Duodenal mucosa (tissue), 2 donors: ENCODE results near the gene SLC1A4.

Experiments used
- H3K27ac ChIP-seq: one replicate; pipeline ENCODE4 v1.7.0; 2013; ENCODE audit warnings: low read depth, low read length
- H3K27me3 ChIP-seq, 2 donors: one replicate each; pipeline ENCODE4 v1.7.0; 2013; ENCODE audit warnings: low read length in 2 of 2, control low read depth in 1 of 2; ENCODE audit not compliant: insufficient read depth in 2 of 2, control insufficient read depth in 1 of 2
- H3K36me3 ChIP-seq, 2 donors: one replicate each; pipeline ENCODE4 v1.7.0; 2013; ENCODE audit warnings: low read length in 2 of 2, control low read depth in 1 of 2; ENCODE audit not compliant: insufficient read depth in 2 of 2, control insufficient read depth in 1 of 2
- H3K4me1 ChIP-seq, 2 donors: one replicate each; pipeline ENCODE4 v1.7.0; 2013; ENCODE audit warnings: low read length in 2 of 2, control low read depth in 1 of 2; ENCODE audit not compliant: insufficient read depth in 2 of 2, control insufficient read depth in 1 of 2
- H3K4me3 ChIP-seq, 2 donors: one replicate each; pipeline ENCODE4 v1.7.0; 2013; ENCODE audit warnings: low read length in 2 of 2, low read depth in 1 of 2
- H3K9ac ChIP-seq, 2 donors: one replicate each; pipeline ENCODE4 v1.7.0; 2013; ENCODE audit warnings: low read length in 2 of 2, low read depth in 1 of 2
- H3K9me3 ChIP-seq, 2 donors: one replicate each; pipeline ENCODE4 v1.7.0; 2013; ENCODE audit warnings: low read length in 2 of 2, control low read depth in 1 of 2; ENCODE audit not compliant: control insufficient read depth in 1 of 2

Gene SLC1A4

DNA sequence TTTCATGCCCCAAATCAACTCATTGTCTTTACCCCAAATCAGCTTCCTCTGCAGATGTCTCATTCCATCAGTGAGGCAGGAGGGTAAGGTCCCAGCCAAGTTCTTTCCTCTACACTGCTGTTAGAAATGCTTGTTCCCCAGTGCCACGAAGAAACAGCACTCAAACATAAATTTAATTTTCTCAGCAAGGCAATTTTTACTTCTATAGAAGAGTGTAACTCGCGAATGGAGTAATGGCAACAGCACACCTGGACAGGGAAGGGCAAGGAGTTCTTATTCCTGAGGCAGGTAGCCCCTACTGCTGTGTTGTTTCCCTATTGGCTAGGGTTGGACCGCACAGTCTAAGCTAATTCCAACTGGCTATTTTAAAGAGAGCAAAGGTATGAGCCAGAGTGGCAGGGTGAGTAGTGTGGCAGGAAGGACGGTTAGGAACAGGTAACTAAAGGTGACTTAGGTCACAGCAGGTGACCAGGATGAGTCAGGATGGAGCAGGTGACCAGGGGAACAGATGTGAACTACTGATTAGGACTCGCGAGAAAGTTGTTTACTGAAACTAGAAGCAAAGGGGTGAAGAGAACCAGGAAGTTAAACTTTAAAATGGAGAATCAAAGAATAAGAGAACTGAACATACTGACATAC lies 55.0 kb downstream of the SLC1A4 start:
- H3K4me3 ChIP-seq, result no peak overlapping the region
- H3K27me3 ChIP-seq, result no peaks in the 10 kb centered on the region
- H3K9me3 ChIP-seq, result peaks cover 5 to 9% of the 10 kb centered on the region in 2 donors
- no peak overlapping the region for H3K27ac ChIP-seq
- H3K4me1 ChIP-seq, result peaks cover 0 to 3% of the 10 kb centered on the region in 2 donors
- H3K36me3 ChIP-seq, result no peaks in the 10 kb centered on the region
- no peak overlapping the region for H3K9ac ChIP-seq

DNA sequence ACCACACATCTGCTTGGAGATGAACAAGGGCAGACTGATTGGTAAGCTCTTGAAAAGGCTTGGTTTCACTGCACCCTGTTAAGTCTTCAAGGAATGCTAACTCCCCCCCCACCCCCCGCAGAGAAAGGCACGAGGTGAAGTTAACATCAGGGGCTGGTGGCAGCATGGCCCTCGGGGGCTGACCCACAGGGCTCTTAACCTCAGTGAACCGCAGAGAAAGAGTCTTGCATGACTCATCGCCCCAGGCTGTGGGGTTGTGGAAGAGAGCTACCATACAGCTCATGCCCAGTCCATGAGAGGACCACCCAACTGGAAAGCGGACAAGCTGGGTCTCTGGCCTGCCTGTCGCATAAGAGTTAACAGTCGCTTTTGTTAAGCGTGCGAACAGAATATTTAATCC lies 56.5 kb downstream of the SLC1A4 start:
- H3K36me3 ChIP-seq, result no peaks in the 10 kb centered on the region
- H3K4me3 ChIP-seq, result no peak overlapping the region
- H3K9me3 ChIP-seq, result peaks cover 5 to 9% of the 10 kb centered on the region in 2 donors
- H3K4me1 ChIP-seq, result no peaks in the 10 kb centered on the region
- no peak overlapping the region for H3K27ac ChIP-seq
- H3K27me3 ChIP-seq, result no peaks in the 10 kb centered on the region
- H3K9ac ChIP-seq, result no peak overlapping the region

DNA sequence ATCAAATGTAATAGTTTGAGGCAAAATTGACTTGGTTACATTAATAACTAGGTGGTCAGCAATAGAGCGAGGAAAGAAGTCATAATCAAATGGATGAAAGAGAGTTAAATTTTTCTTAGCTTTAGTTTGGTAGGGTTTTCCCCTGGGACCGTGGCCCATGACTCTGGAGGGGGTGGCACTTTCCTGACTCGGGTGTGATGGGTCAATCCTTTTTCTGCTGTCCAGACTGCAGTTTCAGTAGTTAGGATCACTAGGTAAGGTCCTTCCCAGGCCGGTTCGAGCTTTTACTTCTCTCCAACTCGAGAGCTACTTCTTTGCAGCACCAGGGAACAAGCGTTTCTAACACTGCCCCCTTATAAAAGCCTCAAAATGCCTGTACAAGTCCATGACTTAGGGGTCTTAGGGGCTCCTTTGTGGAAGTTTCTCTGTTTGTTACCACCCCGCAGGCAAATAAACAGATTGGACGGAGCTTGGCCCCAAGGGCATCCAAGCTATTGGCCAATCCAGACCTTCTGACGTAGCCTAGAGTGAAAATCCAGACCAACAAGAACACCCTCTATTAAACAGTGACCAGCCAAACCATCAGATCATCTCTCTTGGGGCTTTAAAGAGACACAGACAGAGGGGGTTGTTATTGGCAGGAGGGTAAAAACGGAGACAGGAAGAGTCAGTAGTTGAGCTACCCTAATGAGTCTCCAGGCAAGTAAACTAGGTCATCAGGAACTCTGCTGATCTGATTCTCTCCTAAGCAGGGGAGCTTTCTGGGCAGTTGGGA lies 57.6 kb downstream of the SLC1A4 start:
- H3K9ac ChIP-seq, result no peak overlapping the region
- H3K27ac ChIP-seq, result no peak overlapping the region

DNA sequence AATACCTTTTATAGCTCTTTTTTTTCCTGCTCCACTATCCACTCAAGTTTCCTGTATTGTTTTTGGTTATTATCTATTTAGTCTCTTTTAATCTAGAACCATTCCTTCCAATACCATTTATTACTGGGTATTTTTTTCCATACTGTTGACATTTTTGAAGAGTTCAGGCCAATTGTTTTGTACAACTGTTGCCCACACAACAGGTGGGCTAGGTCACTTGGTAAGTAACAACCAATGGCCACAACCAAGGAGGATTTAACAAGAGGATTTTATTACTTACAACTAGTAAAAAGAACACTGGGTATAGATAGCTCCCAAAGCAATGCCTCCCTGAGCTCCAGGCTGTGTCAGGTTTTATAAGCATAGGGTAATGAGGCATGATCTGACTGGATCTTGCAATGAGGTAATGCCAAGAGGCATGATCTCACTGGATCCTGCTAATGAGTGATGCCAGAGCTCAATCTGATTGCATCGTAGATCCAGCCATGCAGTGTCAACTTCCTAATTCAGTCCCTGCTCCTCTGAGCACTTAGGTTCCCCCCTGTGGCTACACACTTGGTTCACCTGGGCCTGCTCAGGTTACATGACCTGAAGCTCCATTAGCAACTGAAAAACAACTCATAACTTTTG lies 59.9 kb downstream of the SLC1A4 start:
- H3K27ac ChIP-seq, result no peak overlapping the region
- no peak overlapping the region for H3K4me3 ChIP-seq
- H3K36me3 ChIP-seq, result no peaks in the 10 kb centered on the region
- H3K9ac ChIP-seq, result no peak overlapping the region
- H3K27me3 ChIP-seq, result no peaks in the 10 kb centered on the region
- peaks cover 2 to 3% of the 10 kb centered on the region in 2 donors for H3K9me3 ChIP-seq
- H3K4me1 ChIP-seq, result peaks cover 0 to 6% of the 10 kb centered on the region in 2 donors

More for the DNA sequence above, 57.6 kb downstream of the SLC1A4 start:
- Histone ChIP-seq H3K27me3 (no peaks in the 10 kb centered on the region), H3K4me1 (no peaks in the 10 kb centered on the region), H3K9me3 (peaks cover 5 to 9% of the 10 kb centered on the region in 2 donors), H3K4me3 (no peak overlapping the region), H3K36me3 (no peaks in the 10 kb centered on the region)

DNA sequence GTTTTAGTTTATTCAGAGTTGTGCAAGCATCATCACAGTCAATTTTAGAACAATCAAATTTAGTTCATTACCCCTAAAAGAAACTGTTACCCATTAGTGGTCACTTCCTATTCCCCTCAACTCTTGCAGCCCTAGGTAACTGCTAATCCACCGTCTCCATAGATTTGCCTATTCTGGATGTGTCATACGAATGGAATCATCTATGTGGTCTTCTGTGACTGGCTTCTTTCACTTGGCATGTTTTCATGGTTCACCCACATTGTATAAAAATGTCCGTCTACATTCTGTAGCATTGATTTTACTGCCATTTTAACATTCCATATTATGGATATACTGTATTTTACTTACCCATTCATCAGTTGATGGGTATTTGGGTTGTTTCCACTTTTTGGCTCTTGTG lies 61.7 kb downstream of the SLC1A4 start:
- Histone ChIP-seq H3K4me1 (peaks cover 13 to 19% of the 10 kb centered on the region in 2 donors), H3K27me3 (no peaks in the 10 kb centered on the region), H3K27ac (no peak overlapping the region), H3K4me3 (no peak overlapping the region), H3K9ac (no peak overlapping the region), H3K9me3 (no peaks in the 10 kb centered on the region), H3K36me3 (no peaks in the 10 kb centered on the region)

DNA sequence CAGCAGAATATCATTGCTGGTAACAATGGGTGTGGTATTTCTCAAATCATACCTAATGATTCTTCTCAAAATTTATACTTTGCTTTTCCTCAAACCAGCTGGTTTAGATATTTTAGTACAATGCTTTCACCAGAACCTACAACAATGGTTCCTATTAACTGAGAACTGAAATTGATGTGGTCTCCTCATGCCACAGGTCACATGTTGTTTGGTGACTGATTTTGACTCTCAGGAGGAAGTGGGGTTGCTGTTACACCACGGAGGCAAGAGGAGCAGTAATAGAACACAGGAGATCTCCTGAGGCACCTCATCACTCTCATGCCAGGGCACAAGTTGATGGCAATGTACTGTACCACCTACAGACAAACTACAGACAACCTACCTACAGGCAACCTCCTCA lies 64.0 kb downstream of the SLC1A4 start:
- Histone ChIP-seq H3K27ac (no peak overlapping the region), H3K4me3 (no peak overlapping the region), H3K36me3 (no peaks in the 10 kb centered on the region), H3K9ac (no peak overlapping the region), H3K9me3 (no peaks in the 10 kb centered on the region), H3K4me1 (peaks cover 24 to 26% of the 10 kb centered on the region in 2 donors), H3K27me3 (no peaks in the 10 kb centered on the region)

DNA sequence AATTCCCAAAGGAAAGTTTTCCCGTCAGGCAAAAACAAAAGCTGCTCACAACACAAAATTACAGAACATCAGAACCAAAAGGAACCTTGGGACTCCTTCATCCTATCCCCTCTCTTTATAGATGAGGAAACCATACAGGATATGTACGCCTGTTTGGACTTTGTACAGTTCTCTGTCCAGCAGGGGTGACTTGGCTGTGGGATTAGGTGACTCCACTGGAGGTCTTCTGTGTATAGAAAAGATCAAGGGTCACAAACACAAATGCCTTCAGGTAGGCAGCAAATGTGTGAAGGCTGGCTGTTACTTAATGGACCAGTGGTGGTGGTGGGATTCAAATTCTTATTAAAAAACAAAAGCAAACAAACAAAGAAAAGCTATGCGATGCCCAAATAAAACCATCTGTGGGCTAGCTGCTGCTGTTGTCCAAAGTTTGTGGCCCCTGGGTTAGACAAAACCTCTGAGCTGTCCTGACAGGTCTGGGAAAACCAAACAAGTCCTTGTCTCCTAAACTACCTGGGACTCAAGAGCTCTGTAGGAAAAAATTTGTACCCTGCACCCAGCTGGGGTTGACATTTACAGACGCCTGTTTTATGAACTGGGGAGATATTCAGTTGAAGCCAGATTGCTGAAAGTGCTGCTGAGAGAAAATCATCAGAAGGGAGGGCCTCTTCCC lies 65.7 kb downstream of the SLC1A4 start:
- no peaks in the 10 kb centered on the region for H3K9me3 ChIP-seq
- no peak overlapping the region for H3K27ac ChIP-seq
- peak overlapping the region; percentile 80 to 84 for H3K4me3 ChIP-seq
- no peaks in the 10 kb centered on the region for H3K36me3 ChIP-seq
- H3K27me3 ChIP-seq, result no peaks in the 10 kb centered on the region
- peak overlapping the region in 1 of 2 donors; percentile 60 for H3K9ac ChIP-seq
- H3K4me1 ChIP-seq, result peaks cover 29 to 35% of the 10 kb centered on the region in 2 donors

DNA sequence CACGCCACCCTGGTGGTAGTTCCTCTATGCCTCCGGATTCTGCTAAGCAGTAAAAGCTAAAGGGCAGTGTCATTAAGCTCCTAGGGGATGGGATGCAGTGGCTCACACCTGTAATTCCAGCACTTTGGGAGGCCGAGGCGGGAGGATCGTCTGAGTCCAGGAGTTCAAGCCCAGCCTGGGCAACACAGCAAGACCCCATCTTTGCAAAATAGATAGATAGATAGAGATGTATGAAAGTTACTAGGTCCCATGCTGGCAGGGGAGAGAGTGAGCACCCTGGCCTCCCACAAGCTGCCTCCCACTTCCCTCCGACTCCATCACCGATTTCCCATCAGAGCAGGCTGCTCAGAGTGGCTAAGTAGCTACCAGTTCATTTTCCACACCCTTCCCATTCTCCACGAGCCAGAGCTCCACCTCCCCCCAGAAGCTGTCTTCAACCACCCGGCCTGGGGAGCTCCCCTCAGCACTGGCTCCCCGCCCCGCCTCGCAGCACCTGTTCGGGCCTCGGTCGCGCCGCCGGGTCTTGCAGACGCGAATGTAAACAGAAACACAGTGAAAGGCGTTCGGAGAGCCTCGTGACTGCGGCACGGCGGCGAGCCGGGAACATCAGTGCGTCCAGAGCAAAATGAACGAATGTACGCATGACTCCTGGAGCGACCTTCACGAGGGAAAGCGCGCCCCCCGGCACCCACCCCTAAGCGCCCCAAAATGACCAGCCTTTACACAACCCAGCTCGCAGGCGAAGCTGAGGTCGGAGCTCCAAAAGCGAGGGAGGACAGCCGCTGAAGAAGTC lies 66.4 kb downstream of the SLC1A4 start:
- H3K36me3 ChIP-seq, result no peaks in the 10 kb centered on the region
- H3K9me3 ChIP-seq, result no peaks in the 10 kb centered on the region
- H3K27ac ChIP-seq, result peak overlapping the region; percentile 64
- no peaks in the 10 kb centered on the region for H3K27me3 ChIP-seq
- H3K4me3 ChIP-seq, result peak overlapping the region; percentile 80 to 84
- H3K9ac ChIP-seq, result peak overlapping the region; percentile 60 to 61
- H3K4me1 ChIP-seq, result peaks cover 29 to 35% of the 10 kb centered on the region in 2 donors

DNA sequence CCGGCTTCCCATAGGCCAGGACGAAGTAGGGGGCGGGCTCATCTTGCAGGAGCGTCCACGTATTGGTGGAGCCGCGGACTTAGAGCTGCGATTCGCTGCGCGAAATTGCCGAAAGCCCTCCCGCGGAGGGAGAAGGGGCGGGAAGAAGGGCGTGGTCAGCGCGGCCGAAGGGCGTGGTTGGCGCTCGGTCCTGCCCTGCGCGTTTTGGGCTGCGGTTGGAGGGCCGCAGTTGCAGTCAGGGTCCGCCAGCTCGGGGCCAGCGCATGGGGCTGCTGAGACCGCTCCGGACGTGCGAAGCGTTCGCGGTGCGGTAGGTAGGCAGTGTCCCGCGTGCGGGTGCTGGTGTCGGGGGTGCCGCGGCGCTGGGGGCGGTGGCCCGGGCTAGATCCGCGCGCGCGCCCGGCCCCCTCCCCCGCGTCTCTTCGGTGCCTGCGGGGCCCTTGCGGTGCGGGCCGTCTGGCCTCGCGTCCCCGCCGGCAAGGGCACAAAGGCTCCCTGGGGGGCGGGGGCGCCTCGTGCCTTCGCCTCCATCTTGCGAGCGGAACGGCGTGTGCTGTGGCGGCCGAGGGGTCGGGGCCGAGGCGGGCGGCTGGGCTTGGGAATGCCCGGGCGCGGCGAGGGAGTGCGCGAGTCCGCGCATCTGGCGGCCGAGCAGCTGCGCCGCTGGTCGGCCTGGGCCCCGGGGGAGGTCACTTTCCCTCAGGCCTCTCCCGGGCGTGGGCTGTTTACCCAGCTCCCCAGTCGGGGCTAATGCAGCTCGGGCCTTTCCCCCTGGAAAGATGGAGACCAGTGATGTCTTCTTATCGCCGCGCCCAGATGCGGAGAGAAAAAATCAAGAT lies 67.2 kb downstream of the SLC1A4 start, which contains the start of gene CEP68:
TSS of gene CEP68 (plus strand) at position 202 of the 839 bp plus-strand sequence. CDS start 13,029 bp downstream, outside the sequence.
- no peaks in the 10 kb centered on the region for H3K36me3 ChIP-seq
- H3K4me1 ChIP-seq, result peaks cover 29 to 37% of the 10 kb centered on the region in 2 donors
- no peaks in the 10 kb centered on the region for H3K9me3 ChIP-seq
- no peaks in the 10 kb centered on the region for H3K27me3 ChIP-seq
- H3K27ac ChIP-seq, result peak within 1 kb of the TSS; percentile 64
- peak within 1 kb of the TSS; percentile 61 to 64 for H3K9ac ChIP-seq
- peak within 1 kb of the TSS; percentile 80 to 84 for H3K4me3 ChIP-seq
